NCI-H1105 (cell line): ENCODE measurements around the gene PCDHB11.
"Not testable (repeated sequence)": the region's sequence is repeated elsewhere in the genome, so short reads cannot be mapped to it uniquely, and the experiment has no call there.

Experiments
- DNase-seq: peaks from one replicate; lab custom pipeline; 2025; lab: John Stamatoyannopoulos, UW

Gene PCDHB11

GRCh38 chr5:141186897-141187512, 12.4 kb upstream of the PCDHB11 start, which contains the start of gene PCDHB9:
Gene PCDHB9 (plus strand): TSS chr5:141187161. CDS start chr5:141187319, 158 bp downstream.
- no peak for DNase-seq

- DNase-seq = not testable (repeated sequence)
These were observed 10.7 kb upstream of the PCDHB11 start for GRCh38 chr5:141188682-141189081.

- DNase-seq = not testable (repeated sequence)
These were observed 10.3 kb upstream of the PCDHB11 start for GRCh38 chr5:141189131-141189530.

GRCh38 chr5:141192110-141192725, 7.2 kb upstream of the PCDHB11 start, which contains the start of gene PCDHB10:
Gene PCDHB10 (plus strand): TSS chr5:141192353. CDS start chr5:141192553, 200 bp downstream.
- DNase-seq = no peak

- not testable (repeated sequence) for DNase-seq
These were observed 5.1 kb upstream of the PCDHB11 start for GRCh38 chr5:141194332-141194731.

GRCh38 chr5:141196363-141196762, 3.1 kb upstream of the PCDHB11 start:
- DNase-seq = no peak

- not testable (repeated sequence) for DNase-seq
These were observed 1.7 kb downstream of the PCDHB11 start for GRCh38 chr5:141201126-141201525.

- DNase-seq = not testable (repeated sequence)
These were observed 2.2 kb downstream of the PCDHB11 start for GRCh38 chr5:141201646-141202045.

GRCh38 chr5:141208478-141208877, 9.1 kb downstream of the PCDHB11 start, which contains the start of gene PCDHB12:
Gene PCDHB12 (plus strand): TSS chr5:141208719. CDS start chr5:141208908, 189 bp downstream.
- no peak for DNase-seq

- DNase-seq = not testable (repeated sequence)
These were observed 10.9 kb downstream of the PCDHB11 start for GRCh38 chr5:141210281-141210680.

GRCh38 chr5:141210849-141211248, 11.4 kb downstream of the PCDHB11 start:
- DNase-seq = not testable (repeated sequence)

- DNase-seq = not testable (repeated sequence)
These were observed 14.4 kb downstream of the PCDHB11 start, which contains the start of gene PCDHB13 for GRCh38 chr5:141213656-141214339. Gene PCDHB13 (plus strand): TSS chr5:141213919. CDS start chr5:141214124, 205 bp downstream.

GRCh38 chr5:141214583-141214982, 15.2 kb downstream of the PCDHB11 start:
- DNase-seq = not testable (repeated sequence)

GRCh38 chr5:141215504-141215903, 16.1 kb downstream of the PCDHB11 start:
- not testable (repeated sequence) for DNase-seq

GRCh38 chr5:141216035-141216434, 16.6 kb downstream of the PCDHB11 start:
- not testable (repeated sequence) for DNase-seq

GRCh38 chr5:141223112-141223783, 23.8 kb downstream of the PCDHB11 start, which contains the start of gene PCDHB14:
Gene PCDHB14 (plus strand): TSS chr5:141223343. CDS start chr5:141223506, 163 bp downstream.
- DNase-seq = peak; percentile 50

- not testable (repeated sequence) for DNase-seq
These were observed 25.4 kb downstream of the PCDHB11 start for GRCh38 chr5:141224844-141225243.

- DNase-seq = not testable (repeated sequence)
These were observed 26.0 kb downstream of the PCDHB11 start for GRCh38 chr5:141225421-141225820.

GRCh38 chr5:141234109-141234667, 34.8 kb downstream of the PCDHB11 start:
- no peak for DNase-seq

- not testable (repeated sequence) for DNase-seq
These were observed 36.5 kb downstream of the PCDHB11 start for GRCh38 chr5:141235922-141236321.

- no peak for DNase-seq
These were observed 37.3 kb downstream of the PCDHB11 start for GRCh38 chr5:141236516-141237313.
